Endothelial cell of umbilical vein (primary cell): ENCODE data around the gene INSC. TPM values are rescaled to one million over a fixed set of nuclear protein-coding genes. Genes with fewer than 3 reads are reported as not detected.

Source experiments
- BruUV-seq: library from RNA; stranded (reverse); fragments of 400-500 nt; replicated peaks from 2 replicates; lab custom pipeline; 2021; lab: Mats Ljungman, UMichigan
- CTCF ChIA-PET: fragments of 300-600, 350-600 bp; sonication (Branson Sonifier 250); formaldehyde crosslinking; loops from one replicate; lab custom pipeline; 2021; ENCODE audit warnings: antibody characterized with exemption, inconsistent platforms; lab: Charles Lee
- POLR2A ChIA-PET: fragments of 300-600, 350-600 bp; sonication (Branson Sonifier 250); formaldehyde crosslinking; loops from one replicate; lab custom pipeline; 2021; ENCODE audit warnings: antibody characterized with exemption, inconsistent platforms; lab: Charles Lee
- DNase-seq: peaks from one replicate; pipeline ENCODE4 v3.0.0-alpha.2; 2011; ENCODE audit warnings: low read depth, low spot score
- FAIRE-seq: peaks from 2 replicates; lab custom pipeline; 2011; peaks lifted over from hg19 to GRCh38; lab: Jason Lieb, UNC
- H2AFZ ChIP-seq: 2 replicates; pipeline ENCODE4 v1.6.0; 2012; ENCODE audit warnings: low read depth, low read length, control low read depth, inconsistent platforms
- H3K27ac ChIP-seq: 2 replicates; pipeline ENCODE4 v1.5.1; 2011; ENCODE audit warnings: low read depth, mild to moderate bottlenecking, control low read depth, low read length, moderate library complexity; ENCODE audit not compliant: insufficient read depth
- H3K27me3 ChIP-seq, 2 experiments: 2 replicates each; pipeline versions ENCODE4 v1.6.0 to v1.6.1; 2011; ENCODE audit warnings: low read length in 2 of 2, mixed read lengths in 1 of 2; ENCODE audit not compliant: control insufficient read depth in 2 of 2, insufficient read depth in 2 of 2
- H3K36me3 ChIP-seq, 2 experiments: 2 replicates in 1 of 2; 3 replicates in 1 of 2; pipeline ENCODE4 v1.5.1; 2011; ENCODE audit warnings: low read length in 2 of 2, mild to moderate bottlenecking in 1 of 2, moderate library complexity in 1 of 2; ENCODE audit not compliant: control insufficient read depth in 2 of 2, insufficient read depth in 2 of 2; ENCODE audit errors: extremely low read depth in 1 of 2
- H3K4me1 ChIP-seq: 3 replicates; pipeline ENCODE4 v1.5.1; 2011; ENCODE audit warnings: mild to moderate bottlenecking, low read length; ENCODE audit not compliant: control insufficient read depth, insufficient read depth; ENCODE audit errors: extremely low read depth
- H3K4me2 ChIP-seq: 2 replicates; pipeline ENCODE4 v1.6.1; 2011; ENCODE audit warnings: low read length, control low read depth, mixed read lengths; ENCODE audit not compliant: insufficient read depth
- H3K4me3 ChIP-seq, 3 experiments: fragments of 200-600 bp in 1 of 3; sonication (generic), shearing (Covaris generic) in 1 of 3; replicated peaks in 1 of 3; 2 replicates each; pipeline ENCODE4 v1.5.1; 2011 to 2016; ENCODE audit warnings: control low read depth in 3 of 3, low read length in 3 of 3, mild to moderate bottlenecking in 2 of 3, inconsistent platforms in 1 of 3, low read depth in 1 of 3, moderate library complexity in 1 of 3; ENCODE audit not compliant: insufficient read depth in 1 of 3
- H3K79me2 ChIP-seq: 2 replicates; pipeline ENCODE4 v1.6.0; 2012; ENCODE audit warnings: low read length, inconsistent platforms; ENCODE audit not compliant: control insufficient read depth, insufficient read depth
- H3K9ac ChIP-seq: replicated peaks from 2 replicates; pipeline ENCODE3; 2011; ENCODE audit warnings: low read length, control low read depth; ENCODE audit not compliant: insufficient read depth; ENCODE audit errors: extremely low read depth
- H3K9me1 ChIP-seq: replicated peaks from 3 replicates; pipeline ENCODE4 v1.6.0; 2011; ENCODE audit warnings: mild to moderate bottlenecking, low read length; ENCODE audit not compliant: control insufficient read depth, insufficient read depth; ENCODE audit errors: extremely low read depth
- H3K9me3 ChIP-seq: replicated peaks from 2 replicates; pipeline ENCODE4 v1.5.1; 2012; ENCODE audit warnings: low read length, inconsistent platforms; ENCODE audit not compliant: control insufficient read depth, insufficient read depth
- H4K20me1 ChIP-seq: replicated peaks from 2 replicates; pipeline ENCODE3; 2011; ENCODE audit warnings: mild to moderate bottlenecking, low read length; ENCODE audit not compliant: control insufficient read depth, insufficient read depth; ENCODE audit errors: extremely low read depth
- CTCF ChIP-seq, 2 donors: IDR thresholded peaks; 1 replicate in 1 of 2; 2 replicates in 1 of 2; pipeline ENCODE4 v1.5.1; 2011; ENCODE audit warnings: low read length in 2 of 2, mild to moderate bottlenecking in 2 of 2, moderate library complexity in 2 of 2, control low read depth in 1 of 2, inconsistent platforms in 1 of 2, low read depth in 1 of 2; ENCODE audit not compliant: insufficient read depth in 1 of 2; ENCODE audit errors: extremely low read depth in 1 of 2
- FOS ChIP-seq: IDR thresholded peaks from 2 replicates; pipeline ENCODE4 v1.6.1; 2011; ENCODE audit warnings: mild to moderate bottlenecking, low read length, moderate library complexity, borderline replicate concordance; ENCODE audit not compliant: insufficient read depth
- GATA2 ChIP-seq: IDR thresholded peaks from 2 replicates; pipeline ENCODE4 v1.7.0; 2011; ENCODE audit warnings: low read depth, mild to moderate bottlenecking, moderate library complexity, mixed read lengths, low read length; ENCODE audit not compliant: insufficient read length, insufficient read depth
- JUN ChIP-seq: IDR thresholded peaks from 2 replicates; pipeline ENCODE4 v1.6.1; 2011; ENCODE audit warnings: borderline replicate concordance, low read depth; ENCODE audit not compliant: insufficient read length, insufficient read depth
- MAX ChIP-seq: IDR thresholded peaks from 2 replicates; pipeline ENCODE4 v1.6.1; 2011; ENCODE audit not compliant: insufficient read depth, insufficient read length
- POLR2A ChIP-seq: IDR thresholded peaks from 2 replicates; pipeline ENCODE4 v1.6.1; 2012; ENCODE audit warnings: low read depth, mild to moderate bottlenecking, control low read depth, low read length
- POLR2AphosphoS5 ChIP-seq: IDR thresholded peaks from 2 replicates; pipeline ENCODE4 v1.6.1; 2012; ENCODE audit warnings: low read depth, mild to moderate bottlenecking, control low read depth, low read length, moderate library complexity; ENCODE audit not compliant: insufficient read depth
- dilution Hi-C: fragments of 300-500 bp; cut with MboI; formaldehyde crosslinking; loops from one replicate; pipeline ENCODE4 v1.15.0; 2019; ENCODE audit warnings: low sequenced_read_pairs; ENCODE audit not compliant: extremely low pct_ligation_motif_present
- intact Hi-C: fragments of 100-400 bp; cut with micrococcal nuclease; formaldehyde crosslinking; loops from one replicate; pipeline ENCODE4 v1.10.0; 2022
- polyA plus RNA-seq, 4 experiments: library from polyadenylated mRNA; depleted of rRNA in 3 of 4; stranded (reverse) in 3 of 4; unstranded in 1 of 4; fragments of >200 nt; gene quantifications; 2 replicates each; pipeline versions ENCODE4 v1.2.1 to v1.2.3, GENCODE V29; 2011 to 2012; ENCODE audit warnings: missing spikeins in 1 of 4
- total RNA-seq: library from RNA; stranded (reverse); gene quantifications from 2 replicates; pipeline ENCODE4 v1.2.3, GENCODE V29; 2021

INSC gene
- total and polyA plus RNA-seq, 2 donors (not counting 3 experiments of a cell fraction or from before 2014, with no cell fraction given), result not detected

- no peaks in the 10 kb centered on the region for H3K4me1 ChIP-seq
- H3K79me2 ChIP-seq, result no peaks in the 10 kb centered on the region
- no peaks in the 10 kb centered on the region for H3K27me3 ChIP-seq
- TF ChIP-seq GATA2 (no peak), POLR2A (no peak), FOS (no peak)
- H4K20me1 ChIP-seq, result no peaks in the 10 kb centered on the region
- H2AFZ ChIP-seq, result no peak overlapping the region
- DNase-seq (no peak), FAIRE-seq (no peak)
- POLR2A ChIA-PET, result no interaction called here
- no peak overlapping the region for H3K4me3 ChIP-seq
- CTCF ChIA-PET, result interaction anchor here (1.4 kb wide), 1 partner anchor 16 kb away, joined by 3 read pairs; no protein-coding TSS in a partner anchor
- no peak overlapping the region for H3K27ac ChIP-seq
- dilution Hi-C loops (no loop called here), intact Hi-C loops (no loop called here)
- no peak overlapping the region for H3K9ac ChIP-seq
- no TSS peak for BruUV-seq
- H3K36me3 ChIP-seq, result no peaks in the 10 kb centered on the region
- no peaks in the 10 kb centered on the region for H3K9me1 ChIP-seq
- H3K9me3 ChIP-seq, result no peaks in the 10 kb centered on the region
- no peak overlapping the region for H3K4me2 ChIP-seq
Observed at GRCh38 chr11:15169815-15170551, 55.3 kb downstream of the INSC start.

GRCh38 chr11:15170698-15171097, 56.0 kb downstream of the INSC start:
- H3K36me3 ChIP-seq, result no peaks in the 10 kb centered on the region
- H3K27ac ChIP-seq, result no peak overlapping the region
- H3K4me1 ChIP-seq, result no peaks in the 10 kb centered on the region
- TF ChIP-seq CTCF (IDR thresholded peaks at IDR 0.05; ENCODE audit: extremely low read depth in 1 of 2, insufficient read depth in 1 of 2, low read depth in 1 of 2, low read length in 2 of 2) (no peak), POLR2AphosphoS5 (no peak), JUN (no peak), MAX (no peak), FOS (no peak)
- BruUV-seq, result no TSS peak
- H3K4me2 ChIP-seq, result no peak overlapping the region
- intact Hi-C loops, result no loop called here
- no peaks in the 10 kb centered on the region for H3K9me3 ChIP-seq
- H3K79me2 ChIP-seq, result no peaks in the 10 kb centered on the region
- no peaks in the 10 kb centered on the region for H3K9me1 ChIP-seq
- H4K20me1 ChIP-seq, result no peaks in the 10 kb centered on the region
- no peak overlapping the region for H3K9ac ChIP-seq
- CTCF ChIA-PET, result interaction anchor here (1.4 kb wide), 1 partner anchor 15 kb away, joined by 3 read pairs; no protein-coding TSS in a partner anchor
- no peak for DNase-seq
- no peak overlapping the region for H3K4me3 ChIP-seq
- no peak overlapping the region for H2AFZ ChIP-seq
- no peak for FAIRE-seq
- no peaks in the 10 kb centered on the region for H3K27me3 ChIP-seq
- dilution Hi-C loops, result no loop called here
- POLR2A ChIA-PET, result no interaction called here
